ENCODE data around the gene ABLIM2. TPM values are rescaled to one million over a fixed set of nuclear protein-coding genes. Genes with fewer than 3 reads are reported as not detected.

Gene ABLIM2
- total and polyA plus RNA-seq, 2 of the 8 experiments (the other 6 are each of a cell fraction or from before 2014, with no cell fraction given): 2.8 to 3.0 TPM

- no peak for TF ChIP-seq NRF1 (IDR thresholded peaks at IDR 0.05; ENCODE audit: low read depth, low read length)
- Histone ChIP-seq H3K27me3 (replicated peaks in 1 of 4; ENCODE audit: control insufficient read depth in 3 of 4, extremely low read depth in 1 of 4, insufficient read depth in 3 of 4, low read length in 3 of 4) (no peaks in the 10 kb centered on the region; a peak in 2 of 7 replicates), H3K79me2 (ENCODE audit: control insufficient read depth in 1 of 2, insufficient read depth in 2 of 2, low read length in 2 of 2) (no peaks in the 10 kb centered on the region), H4K5ac (ENCODE audit: insufficient read length, low read depth, low read length) (no peak overlapping the region), H3K36me3 (ENCODE audit: control insufficient read depth in 2 of 4, insufficient read depth in 4 of 4, low read length in 3 of 4) (no peaks in the 10 kb centered on the region; a peak in 1 of 8 replicates), H3K14ac (ENCODE audit: insufficient read length) (no peak overlapping the region), H2AK5ac (ENCODE audit: low read depth, low read length) (no peak overlapping the region; the same call in 1 of the 2 replicates), H3K9ac (replicated peaks in 1 of 4; ENCODE audit: extremely low read depth in 1 of 4, low read depth in 3 of 4, low read length in 3 of 4) (no peak overlapping the region), H3K4ac (replicated peaks; ENCODE audit: insufficient read length, low read depth, low read length) (no peak overlapping the region), H4K20me1 (replicated peaks in 1 of 2; ENCODE audit: control insufficient read depth in 1 of 2, insufficient read depth in 2 of 2, low read length in 2 of 2) (no peaks in the 10 kb centered on the region), H2BK20ac (ENCODE audit: low read length) (no peak overlapping the region), H3K18ac (ENCODE audit: extremely low read depth, low read length) (no peak overlapping the region), H3K9me3 (ENCODE audit: insufficient read depth in 2 of 2, low read depth in 1 of 2, low read length in 1 of 2) (no peaks in the 10 kb centered on the region), H4K8ac (ENCODE audit: extremely low read depth, insufficient read depth, low read length) (peak overlapping the region; percentile 53), H4K91ac (replicated peaks; ENCODE audit: insufficient read length, low read length) (no peak overlapping the region), H2BK15ac (ENCODE audit: low read length) (no peak overlapping the region), H2BK5ac (ENCODE audit: low read depth, low read length) (0 out of 2 replicates have a peak overlapping the region, but pooled peaks have one; percentile 52), H3K27ac (ENCODE audit: low read depth, low read length) (no peak overlapping the region), H3K4me3 (ENCODE audit: extremely low read depth in 1 of 4, insufficient read depth in 2 of 4, low read depth in 3 of 4, low read length in 4 of 4) (no peak overlapping the region), H2BK120ac (replicated peaks; ENCODE audit: low read depth, low read length) (no peak overlapping the region), H2BK12ac (ENCODE audit: low read depth, low read length) (no peak overlapping the region), H3K56ac (replicated peaks; ENCODE audit: insufficient read length, low read depth, low read length) (no peak overlapping the region), H3K23ac (ENCODE audit: insufficient read length) (no peak overlapping the region), H3K79me1 (ENCODE audit: low read depth, low read length) (no peaks in the 10 kb centered on the region), H2AFZ (ENCODE audit: low read length) (no peak overlapping the region), H3K23me2 (ENCODE audit: low read depth, low read length) (peaks cover 2% of the 10 kb centered on the region; the same call in 1 of the 2 replicates), H3K4me2 (ENCODE audit: insufficient read depth in 1 of 2, low read depth in 2 of 2, low read length in 2 of 2) (no peak overlapping the region), H3K4me1 (replicated peaks in 1 of 4; ENCODE audit: control insufficient read depth in 3 of 4, insufficient read depth in 4 of 4, low read length in 3 of 4) (peaks cover 0 to 1% (median 0%) of the 10 kb centered on the region in 4 experiments; a peak in 3 of 7 replicates)
- POLR2A ChIA-PET (ENCODE audit: partially characterized antibody): no interaction called here
- DNase-seq (ENCODE audit: low read depth in 1 of 2, low spot score in 2 of 2) (no peak), FAIRE-seq (no peak)
- WGBS, 2 experiments (ENCODE audit: extremely low coverage in 1 of 2, insufficient coverage in 1 of 2, insufficient read length in 1 of 2, insufficient replicate concordance in 2 of 2, low coverage in 1 of 2, low lambda C conversion rate in 2 of 2, missing lambda C conversion rate in 1 of 2): 88% methylated on average over 24 of the region's 25 CpGs; no CpG with 5 or more reads in 1 of the 2 experiments
- CTCF ChIA-PET (ENCODE audit: partially characterized antibody): interaction anchor here (1.9 kb wide), 1 partner anchor 21 kb away, joined by 5 read pairs; no protein-coding TSS in a partner anchor
These were observed 134.4 kb downstream of the ABLIM2 start for GRCh38 chr4:8024073-8024786.

Measured in H1 (cell line).